Daoy (cell line): Measurements from ENCODE around the gene PTPRM. TPM values are rescaled to one million over a fixed set of nuclear protein-coding genes. Genes with fewer than 3 reads are reported as not detected.
"Not testable (repeated sequence)": the region's sequence is repeated elsewhere in the genome, so short reads cannot be mapped to it uniquely, and the experiment has no call there.

Experiments
- DNase-seq: peaks from one replicate; pipeline ENCODE4 v3.0.0-alpha.2; 2015; ENCODE audit warnings: low read depth
- total RNA-seq: library from RNA; depleted of rRNA; stranded (reverse); fragments of >200 nt; shearing (Covaris generic); gene quantifications from 2 replicates; pipeline ENCODE4 v1.2.3, GENCODE V29; 2014

Gene PTPRM
- total RNA-seq, 1 experiment from 2014 or later = 13.0 TPM

- DNase-seq = peak; percentile 64
These were observed 378.8 kb downstream of the PTPRM start for GRCh38 chr18:7945882-7946281.

- DNase-seq = peak; percentile 55
These were observed 379.7 kb downstream of the PTPRM start for GRCh38 chr18:7946734-7947377.

GRCh38 chr18:7950380-7951136 is 383.4 kb downstream of the PTPRM start:
- DNase-seq = peak; percentile 75

GRCh38 chr18:7953095-7953958 is 386.2 kb downstream of the PTPRM start:
- DNase-seq = no peak

GRCh38 chr18:7954238-7954637 is 387.1 kb downstream of the PTPRM start:
- peak; percentile 8 for DNase-seq

GRCh38 chr18:7955175-7955574 is 388.1 kb downstream of the PTPRM start:
- no peak for DNase-seq

- DNase-seq = peak; percentile 6
These were observed 390.2 kb downstream of the PTPRM start for GRCh38 chr18:7957297-7957696.

- peak; percentile 6 for DNase-seq
These were observed 391.2 kb downstream of the PTPRM start for GRCh38 chr18:7958081-7958896.

GRCh38 chr18:7958897-7959146 is 391.7 kb downstream of the PTPRM start:
- DNase-seq = no peak

- DNase-seq = not testable (repeated sequence)
These were observed 399.6 kb downstream of the PTPRM start for GRCh38 chr18:7966682-7967081.

GRCh38 chr18:7974200-7974874 is 407.2 kb downstream of the PTPRM start:
- DNase-seq = no peak

GRCh38 chr18:7977897-7978296 is 410.8 kb downstream of the PTPRM start:
- DNase-seq = no peak

- no peak for DNase-seq
These were observed 411.7 kb downstream of the PTPRM start for GRCh38 chr18:7978834-7979233.

- DNase-seq = no peak
These were observed 412.6 kb downstream of the PTPRM start for GRCh38 chr18:7979714-7980113.

- DNase-seq = peak; percentile 14
These were observed 413.0 kb downstream of the PTPRM start for GRCh38 chr18:7980136-7980535.

GRCh38 chr18:7980656-7981055 is 413.5 kb downstream of the PTPRM start:
- no peak for DNase-seq

GRCh38 chr18:7982216-7982615 is 415.1 kb downstream of the PTPRM start:
- DNase-seq = no peak

GRCh38 chr18:7987284-7987976 is 420.3 kb downstream of the PTPRM start:
- peak; percentile 38 for DNase-seq

GRCh38 chr18:7990670-7991069 is 423.6 kb downstream of the PTPRM start:
- DNase-seq = no peak

- DNase-seq = no peak
These were observed 434.7 kb downstream of the PTPRM start for GRCh38 chr18:8001711-8002301.
